Vein endothelial cell (primary cell): ENCODE results near the gene RFPL2. TPM values are rescaled to one million over a fixed set of nuclear protein-coding genes. Genes with fewer than 3 reads are reported as not detected.

Experiments used
- small RNA-seq: library from RNA; depleted of rRNA; stranded (forward); fragments of <200 nt; gene quantifications from one replicate; pipeline ENCODE3, GENCODE V24; 2012
- total RNA-seq: library from RNA; depleted of rRNA; stranded (reverse); fragments of >200 nt; gene quantifications from 2 replicates; pipeline ENCODE4 v1.2.3, GENCODE V29; 2012

Gene RFPL2
- total RNA-seq, result not detected in 2 replicates

DNA sequence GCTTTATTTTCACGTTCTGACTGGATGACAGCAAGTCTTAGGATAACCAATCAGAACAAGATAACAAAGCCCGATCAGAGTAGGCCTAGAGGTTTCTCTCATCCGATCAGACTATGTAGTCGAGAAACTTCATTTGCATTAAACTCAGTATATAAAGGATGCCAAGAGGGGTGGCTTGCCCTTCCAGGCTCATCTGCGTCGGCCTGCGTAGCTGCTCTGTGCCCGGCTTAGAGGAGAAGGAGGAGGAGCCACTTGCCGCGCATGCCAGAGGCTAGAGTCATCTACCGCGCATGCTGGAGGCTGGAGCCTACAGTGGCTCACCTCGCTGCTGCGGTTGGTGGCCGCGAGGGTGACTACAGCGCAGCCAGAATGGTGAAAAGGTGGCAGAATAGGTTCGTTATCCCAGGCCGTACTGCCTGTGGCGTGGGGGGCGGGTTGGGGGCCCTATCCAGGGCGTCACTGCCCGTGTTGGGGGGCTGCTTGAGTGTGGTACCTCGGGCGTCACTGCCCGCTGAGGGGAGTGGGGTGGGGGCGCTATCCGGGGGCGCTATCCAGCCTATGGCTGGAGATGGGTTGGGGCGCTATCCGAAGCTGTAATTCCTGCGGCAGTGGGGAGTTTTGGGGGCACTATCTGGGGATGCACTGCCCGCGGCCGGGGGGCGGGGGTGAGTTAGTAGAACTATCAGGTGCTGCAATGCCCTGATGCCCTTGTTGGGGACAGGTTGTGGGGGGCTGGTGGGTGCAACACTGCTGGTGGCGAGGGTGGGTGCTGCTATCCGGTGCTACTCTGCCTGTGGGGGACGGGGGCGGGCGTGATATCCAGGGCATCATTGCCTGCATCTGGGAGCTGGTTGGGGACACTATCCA, at the start of gene RFPL2:
RFPL2 (minus strand) TSS at position 218 of the 867 bp plus-strand sequence. CDS start 2,622 bp downstream, outside the sequence.

DNA sequence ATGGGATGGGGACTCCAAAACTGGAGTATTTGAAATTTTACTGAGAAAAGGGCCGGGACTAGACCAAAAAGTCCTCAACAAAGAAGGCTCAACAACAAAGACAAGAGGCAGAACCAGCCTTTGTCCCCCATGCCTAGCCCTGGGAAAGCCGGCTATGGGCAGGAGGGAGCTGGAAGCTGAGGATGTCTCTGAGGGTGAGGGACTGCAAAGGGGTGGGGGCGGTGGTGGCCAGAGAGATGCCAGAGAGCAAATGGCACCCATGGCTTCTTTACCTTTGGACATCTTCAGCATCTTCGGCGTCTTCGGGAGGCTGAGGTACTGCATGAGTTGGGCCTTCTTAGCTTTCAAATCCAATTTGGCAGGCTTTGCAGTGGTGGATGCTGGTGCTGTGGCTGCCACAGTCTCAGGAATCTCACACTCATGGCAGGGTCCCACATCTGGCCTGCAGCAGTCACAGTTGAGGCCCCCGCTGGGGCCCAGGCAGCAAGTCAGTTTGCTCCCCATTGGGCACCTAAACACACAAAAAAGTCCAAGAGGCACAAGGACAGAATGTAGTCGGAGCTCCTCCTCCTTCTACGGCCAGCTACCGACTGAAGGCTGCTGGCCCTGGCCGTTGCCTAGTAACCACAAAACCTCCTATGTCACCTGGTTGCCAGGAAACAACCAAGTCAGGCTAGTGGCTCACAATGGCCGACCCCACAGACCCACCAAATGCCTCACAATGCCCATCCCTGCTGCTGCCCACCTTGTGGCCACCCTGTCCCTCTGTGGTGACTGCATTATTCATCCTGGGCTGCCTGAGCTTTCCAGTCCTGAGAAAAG, 46.0 kb downstream of the RFPL2 start, which contains the start of gene C22orf42:
C22orf42 (minus strand) TSS at position 592 of the 822 bp plus-strand sequence; CDS start at position 504, 88 bp downstream.

Small RNA genes within 50 kb of the gene (small RNA-seq; reads per million reads assigned to genes)
- gene RF02171, result not detected

Other genes with a start within 250 kb of the RFPL2 start
- gene SLC5A1, start 161.8 kb downstream of the RFPL2 start, total RNA-seq, result not detected in 2 replicates
- not detected in 2 replicates for gene C22orf42, start 45.8 kb downstream of the RFPL2 start, total RNA-seq
- gene SLC5A4, start 50.3 kb upstream of the RFPL2 start, total RNA-seq, result 0.86 and 2.6 TPM in 2 replicates
- not detected in 2 replicates for gene RFPL3, start 152.8 kb upstream of the RFPL2 start, total RNA-seq
- gene RTCB, start 207.2 kb upstream of the RFPL2 start, total RNA-seq, result 133 and 156 TPM in 2 replicates